Measurements from ENCODE around the gene MAF.

DNA sequence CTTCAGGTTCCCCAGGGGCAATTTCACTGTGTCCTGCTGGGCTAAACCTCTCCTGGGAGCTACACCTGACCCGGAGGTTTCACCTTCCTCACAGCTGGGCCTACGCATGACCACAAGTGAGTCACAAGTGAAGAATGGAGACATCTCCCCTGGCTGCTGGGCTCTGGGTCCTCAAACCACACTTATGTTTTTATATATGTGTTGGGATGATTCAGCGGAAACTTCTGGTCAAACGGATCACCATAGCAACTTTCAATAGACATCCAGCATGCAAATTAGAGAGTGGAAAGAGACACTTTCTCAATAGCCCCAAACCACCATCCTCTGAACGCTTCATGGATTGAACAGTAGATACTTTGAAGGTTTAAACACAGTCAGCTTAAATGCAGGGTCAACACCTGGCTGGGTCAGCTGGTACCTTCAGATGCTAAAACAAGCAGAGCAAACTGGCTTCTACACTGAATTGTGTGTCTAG, 28.0 kb upstream of the MAF start:
- TF ChIP-seq, protein P1, sequence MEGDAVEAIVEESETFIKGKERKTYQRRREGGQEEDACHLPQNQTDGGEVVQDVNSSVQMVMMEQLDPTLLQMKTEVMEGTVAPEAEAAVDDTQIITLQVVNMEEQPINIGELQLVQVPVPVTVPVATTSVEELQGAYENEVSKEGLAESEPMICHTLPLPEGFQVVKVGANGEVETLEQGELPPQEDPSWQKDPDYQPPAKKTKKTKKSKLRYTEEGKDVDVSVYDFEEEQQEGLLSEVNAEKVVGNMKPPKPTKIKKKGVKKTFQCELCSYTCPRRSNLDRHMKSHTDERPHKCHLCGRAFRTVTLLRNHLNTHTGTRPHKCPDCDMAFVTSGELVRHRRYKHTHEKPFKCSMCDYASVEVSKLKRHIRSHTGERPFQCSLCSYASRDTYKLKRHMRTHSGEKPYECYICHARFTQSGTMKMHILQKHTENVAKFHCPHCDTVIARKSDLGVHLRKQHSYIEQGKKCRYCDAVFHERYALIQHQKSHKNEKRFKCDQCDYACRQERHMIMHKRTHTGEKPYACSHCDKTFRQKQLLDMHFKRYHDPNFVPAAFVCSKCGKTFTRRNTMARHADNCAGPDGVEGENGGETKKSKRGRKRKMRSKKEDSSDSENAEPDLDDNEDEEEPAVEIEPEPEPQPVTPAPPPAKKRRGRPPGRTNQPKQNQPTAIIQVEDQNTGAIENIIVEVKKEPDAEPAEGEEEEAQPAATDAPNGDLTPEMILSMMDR (IDR thresholded peaks at IDR 0.05), result no peak
- TF ChIP-seq POLR2A (IDR thresholded peaks at IDR 0.05), result no peak
